Suprapubic skin (tissue), 4 donors: Measurements from ENCODE around the gene TENM3. TPM values are rescaled to one million over a fixed set of nuclear protein-coding genes. Genes with fewer than 3 reads are reported as not detected.

Experiments used
- DNase-seq, 2 donors: peaks; one replicate each; pipeline ENCODE4 v3.0.0-alpha.2; 2019; ENCODE audit warnings: low spot score in 2 of 2
- H3K27ac ChIP-seq: fragments of 200-600 bp; sonication (generic); one replicate; pipeline ENCODE4 v1.5.1; 2019
- H3K27me3 ChIP-seq: fragments of 200-600 bp; sonication (generic); one replicate; pipeline ENCODE4 v1.5.1; 2019
- H3K36me3 ChIP-seq: fragments of 200-600 bp; sonication (generic); one replicate; pipeline ENCODE4 v1.5.1; 2019
- H3K4me1 ChIP-seq: fragments of 200-600 bp; sonication (generic); one replicate; pipeline ENCODE4 v1.5.1; 2019
- H3K4me3 ChIP-seq: fragments of 200-600 bp; sonication (generic); one replicate; pipeline ENCODE4 v1.5.1; 2019; ENCODE audit warnings: mild to moderate bottlenecking
- H3K9me3 ChIP-seq: fragments of 200-600 bp; sonication (generic); one replicate; pipeline ENCODE4 v1.5.1; 2019
- CTCF ChIP-seq, 2 donors: fragments of 200-600 bp in 1 of 2; fragments of 450-650 bp in 1 of 2; sonication (generic) in 1 of 2; IDR thresholded peaks; one replicate each; pipeline ENCODE4 v1.5.1; 2016 to 2019; ENCODE audit warnings: antibody characterized with exemption in 2 of 2, mild to moderate bottlenecking in 1 of 2, moderate library complexity in 1 of 2
- EP300 ChIP-seq: sonication (generic); formaldehyde crosslinking; IDR thresholded peaks from one replicate; pipeline ENCODE4 v1.6.1; 2017; ENCODE audit warnings: antibody characterized with exemption
- POLR2A ChIP-seq, 2 donors: fragments of 450-650 bp; IDR thresholded peaks; one replicate each; pipeline ENCODE4 v1.6.1; 2017; ENCODE audit warnings: antibody characterized with exemption in 2 of 2, mild to moderate bottlenecking in 2 of 2, moderate library complexity in 2 of 2
- POLR2AphosphoS5 ChIP-seq, 3 donors: sonication (generic); formaldehyde crosslinking; IDR thresholded peaks; one replicate each; pipeline ENCODE4 v1.6.1; 2017; ENCODE audit warnings: antibody characterized with exemption in 3 of 3
- WGBS: methylation state at CpG from one replicate; pipeline ENCODE4 v1.1.5; 2018; 5-methylcytosine and 5-hydroxymethylcytosine counted together
- total RNA-seq, 4 donors: library from RNA; depleted of rRNA; stranded (reverse); fragments of >200 nt; gene quantifications; one replicate each; pipeline ENCODE4 v1.1.0, GENCODE V29; 2016

TENM3 gene
- total RNA-seq, 4 donors from 2014 or later: 0.81 to 2.9 (median 1.8) TPM

DNA sequence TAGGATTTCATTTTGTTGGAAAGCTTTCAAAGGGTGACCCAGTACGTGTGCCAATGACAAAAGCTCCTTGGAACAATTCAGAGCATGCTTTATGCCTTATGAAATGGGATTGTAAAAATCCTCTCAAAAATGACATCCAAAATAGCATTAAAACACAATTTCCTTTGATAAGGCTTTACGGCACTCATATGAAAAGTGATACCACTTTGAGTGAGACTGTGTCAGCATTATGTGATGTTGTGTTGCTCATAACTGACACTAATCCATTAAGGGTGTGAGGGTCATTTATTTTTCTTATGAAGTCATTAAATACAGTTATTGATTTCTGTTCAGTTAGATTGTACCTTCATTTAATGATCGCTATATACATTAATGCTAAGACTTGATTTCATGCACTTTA lies 250.2 kb downstream of the TENM3 start:
- WGBS: 85% methylated on average over 3 of the region's 3 CpGs
- no peak for TF ChIP-seq CTCF (IDR thresholded peaks at IDR 0.05)
- TF ChIP-seq EP300: no peak
- no peak for TF ChIP-seq POLR2A (IDR thresholded peaks at IDR 0.05)
- TF ChIP-seq POLR2AphosphoS5 (IDR thresholded peaks at IDR 0.05): no peak

GRCh38 chr4:182494103-182494502 lies 250.9 kb downstream of the TENM3 start:
- no peaks in the 10 kb centered on the region for H3K27me3 ChIP-seq
- no peak overlapping the region for H3K27ac ChIP-seq
- DNase-seq: no peak
- H3K36me3 ChIP-seq: no peaks in the 10 kb centered on the region
- 75% methylated on average over 2 of the region's 2 CpGs for WGBS
- no peaks in the 10 kb centered on the region for H3K9me3 ChIP-seq
- TF ChIP-seq POLR2A (IDR thresholded peaks at IDR 0.05) (no peak), POLR2AphosphoS5 (IDR thresholded peaks at IDR 0.05) (no peak), CTCF (IDR thresholded peaks at IDR 0.05) (no peak), EP300 (no peak)
- peaks cover 12% of the 10 kb centered on the region for H3K4me1 ChIP-seq
- H3K4me3 ChIP-seq: no peak overlapping the region

More for the DNA sequence above, 250.2 kb downstream of the TENM3 start:
- Histone ChIP-seq H3K9me3 (no peaks in the 10 kb centered on the region), H3K36me3 (no peaks in the 10 kb centered on the region), H3K4me1 (peaks cover 12% of the 10 kb centered on the region), H3K27ac (no peak overlapping the region), H3K27me3 (no peaks in the 10 kb centered on the region), H3K4me3 (no peak overlapping the region)
- DNase-seq: no peak

DNA sequence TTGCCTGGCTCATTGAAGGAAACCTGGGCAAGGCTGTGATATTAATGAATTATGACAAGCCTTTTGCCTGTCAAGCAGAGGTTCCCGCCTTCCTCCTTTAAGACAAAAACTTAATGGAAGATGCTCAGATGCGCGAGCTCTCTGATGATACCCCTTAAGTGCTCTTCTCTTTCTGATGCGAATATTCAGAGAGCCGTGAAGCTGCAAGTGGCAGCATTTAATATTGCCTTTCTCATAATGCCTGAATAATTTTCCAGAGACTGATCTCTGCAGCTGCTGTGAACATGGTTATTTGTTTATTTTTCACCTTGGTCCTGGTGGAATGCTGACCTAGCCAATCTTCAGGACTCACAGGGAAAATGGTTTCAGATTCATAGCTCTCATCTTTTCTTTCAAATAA lies 251.8 kb downstream of the TENM3 start:
- H3K27ac ChIP-seq: no peak overlapping the region
- H3K9me3 ChIP-seq: no peaks in the 10 kb centered on the region
- DNase-seq: no peak
- H3K4me3 ChIP-seq: no peak overlapping the region
- WGBS: 95% methylated on average over 5 of the region's 5 CpGs
- H3K4me1 ChIP-seq: peaks cover 12% of the 10 kb centered on the region
- no peaks in the 10 kb centered on the region for H3K36me3 ChIP-seq
- no peak for TF ChIP-seq POLR2AphosphoS5 (IDR thresholded peaks at IDR 0.05)
- no peak for TF ChIP-seq POLR2A (IDR thresholded peaks at IDR 0.05)
- no peak for TF ChIP-seq EP300
- TF ChIP-seq CTCF (IDR thresholded peaks at IDR 0.05): no peak
- H3K27me3 ChIP-seq: no peaks in the 10 kb centered on the region

DNA sequence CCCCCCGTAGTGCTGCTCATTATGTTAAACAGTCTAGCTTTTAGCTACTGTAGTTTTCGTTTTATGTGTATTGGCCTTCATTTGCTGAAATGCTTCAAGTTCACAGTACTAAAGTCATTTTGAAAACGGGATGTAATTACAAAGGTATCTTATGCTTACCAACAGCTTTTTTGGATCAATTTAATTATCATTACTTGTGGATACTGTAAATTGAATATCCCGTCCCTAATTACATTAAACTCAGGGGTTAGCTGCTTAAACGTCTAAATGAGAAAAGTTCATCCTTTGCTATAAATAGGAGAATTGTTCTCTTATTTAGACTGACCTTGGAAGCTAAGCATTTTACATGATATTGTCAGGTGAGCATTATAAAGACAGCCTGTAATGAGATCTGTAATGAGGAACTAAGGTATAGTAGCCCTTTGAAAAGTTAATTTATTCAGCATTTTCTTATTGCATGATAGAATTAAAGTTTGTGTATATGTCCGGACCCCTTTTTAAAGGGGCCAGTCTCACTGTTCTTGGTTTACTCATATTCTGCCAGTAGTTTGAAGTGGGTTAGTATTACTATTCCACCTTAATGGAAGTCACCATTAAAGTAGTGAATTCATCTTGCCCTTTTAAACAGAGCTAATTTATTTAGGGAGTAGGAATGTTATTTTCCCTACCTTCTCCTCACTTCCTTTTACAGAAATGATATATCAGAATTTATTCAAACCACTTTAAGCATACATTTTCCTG lies 252.6 kb downstream of the TENM3 start:
- H3K27ac ChIP-seq: no peak overlapping the region
- peaks cover 12% of the 10 kb centered on the region for H3K4me1 ChIP-seq
- 83% methylated on average over 6 of the region's 6 CpGs for WGBS
- no peaks in the 10 kb centered on the region for H3K27me3 ChIP-seq
- no peaks in the 10 kb centered on the region for H3K9me3 ChIP-seq
- no peak for TF ChIP-seq EP300
- no peak for TF ChIP-seq POLR2A (IDR thresholded peaks at IDR 0.05)
- TF ChIP-seq CTCF (IDR thresholded peaks at IDR 0.05): no peak
- no peak for TF ChIP-seq POLR2AphosphoS5 (IDR thresholded peaks at IDR 0.05)
- H3K4me3 ChIP-seq: no peak overlapping the region
- H3K36me3 ChIP-seq: no peaks in the 10 kb centered on the region
- DNase-seq: no peak

GRCh38 chr4:182496408-182496807 lies 253.2 kb downstream of the TENM3 start:
- H3K4me1 ChIP-seq: peaks cover 12% of the 10 kb centered on the region
- no peaks in the 10 kb centered on the region for H3K9me3 ChIP-seq
- no peaks in the 10 kb centered on the region for H3K36me3 ChIP-seq
- no peak overlapping the region for H3K4me3 ChIP-seq
- H3K27ac ChIP-seq: no peak overlapping the region
- TF ChIP-seq CTCF (IDR thresholded peaks at IDR 0.05): no peak
- TF ChIP-seq POLR2AphosphoS5 (IDR thresholded peaks at IDR 0.05): no peak
- TF ChIP-seq POLR2A (IDR thresholded peaks at IDR 0.05): no peak
- no peak for TF ChIP-seq EP300
- H3K27me3 ChIP-seq: no peaks in the 10 kb centered on the region
- 56% methylated on average over 4 of the region's 4 CpGs for WGBS
- DNase-seq: no peak
